GM18519 (cell line): Measurements from ENCODE around the gene CCSER1.
"Not testable (repeated sequence)": the region's sequence is repeated elsewhere in the genome, so short reads cannot be mapped to it uniquely, and the experiment has no call there.

ENCODE experiments used
- ATAC-seq: cut with Tn5 transposase; IDR thresholded peaks from one replicate; pipeline ENCODE4 v1.9.1; 2021; ENCODE audit warnings: mild to moderate bottlenecking, moderate library complexity; ENCODE audit not compliant: unreplicated experiment, low FRiP score

The CCSER1 gene

GRCh38 chr4:91422011-91422410, 1294.8 kb downstream of the CCSER1 start:
- no peak for ATAC-seq

GRCh38 chr4:91426725-91427124, 1299.5 kb downstream of the CCSER1 start:
- ATAC-seq, result no peak

- ATAC-seq, result no peak
Measured at GRCh38 chr4:91427171-91427570, 1300.0 kb downstream of the CCSER1 start.

GRCh38 chr4:91434631-91435030, 1307.4 kb downstream of the CCSER1 start:
- no peak for ATAC-seq

GRCh38 chr4:91436556-91436955, 1309.4 kb downstream of the CCSER1 start:
- ATAC-seq, result no peak

GRCh38 chr4:91447168-91447567, 1320.0 kb downstream of the CCSER1 start:
- no peak for ATAC-seq

GRCh38 chr4:91448668-91449330, 1321.6 kb downstream of the CCSER1 start:
- no peak for ATAC-seq

- no peak for ATAC-seq
Measured at GRCh38 chr4:91454111-91454510, 1326.9 kb downstream of the CCSER1 start.

- ATAC-seq, result not testable (repeated sequence)
Measured at GRCh38 chr4:91462566-91462965, 1335.4 kb downstream of the CCSER1 start.

- ATAC-seq, result no peak
Measured at GRCh38 chr4:91470671-91471070, 1343.5 kb downstream of the CCSER1 start.

GRCh38 chr4:91471280-91471679, 1344.1 kb downstream of the CCSER1 start:
- no peak for ATAC-seq

GRCh38 chr4:91472046-91472445, 1344.9 kb downstream of the CCSER1 start:
- no peak for ATAC-seq

- no peak for ATAC-seq
Measured at GRCh38 chr4:91485415-91485814, 1358.2 kb downstream of the CCSER1 start.

GRCh38 chr4:91488946-91489345, 1361.8 kb downstream of the CCSER1 start:
- ATAC-seq, result no peak

GRCh38 chr4:91497892-91498291, 1370.7 kb downstream of the CCSER1 start:
- ATAC-seq, result no peak

GRCh38 chr4:91502365-91502764, 1375.2 kb downstream of the CCSER1 start:
- no peak for ATAC-seq

- ATAC-seq, result no peak
Measured at GRCh38 chr4:91513326-91513725, 1386.1 kb downstream of the CCSER1 start.

GRCh38 chr4:91519155-91519554, 1392.0 kb downstream of the CCSER1 start:
- ATAC-seq, result no peak

GRCh38 chr4:91525621-91526020, 1398.4 kb downstream of the CCSER1 start:
- no peak for ATAC-seq

GRCh38 chr4:91527056-91527455, 1399.9 kb downstream of the CCSER1 start:
- ATAC-seq, result no peak

GRCh38 chr4:91567594-91567993, 1440.4 kb downstream of the CCSER1 start:
- no peak for ATAC-seq

- ATAC-seq, result no peak
Measured at GRCh38 chr4:91577864-91578263, 1450.7 kb downstream of the CCSER1 start.

GRCh38 chr4:91590260-91590659, 1463.1 kb downstream of the CCSER1 start:
- ATAC-seq, result no peak
